ENCODE results near the gene CNGA4. TPM values are rescaled to one million over a fixed set of nuclear protein-coding genes. Genes with fewer than 3 reads are reported as not detected.

CNGA4 gene
- total RNA-seq, 1 donor from 2014 or later, result not detected

DNA sequence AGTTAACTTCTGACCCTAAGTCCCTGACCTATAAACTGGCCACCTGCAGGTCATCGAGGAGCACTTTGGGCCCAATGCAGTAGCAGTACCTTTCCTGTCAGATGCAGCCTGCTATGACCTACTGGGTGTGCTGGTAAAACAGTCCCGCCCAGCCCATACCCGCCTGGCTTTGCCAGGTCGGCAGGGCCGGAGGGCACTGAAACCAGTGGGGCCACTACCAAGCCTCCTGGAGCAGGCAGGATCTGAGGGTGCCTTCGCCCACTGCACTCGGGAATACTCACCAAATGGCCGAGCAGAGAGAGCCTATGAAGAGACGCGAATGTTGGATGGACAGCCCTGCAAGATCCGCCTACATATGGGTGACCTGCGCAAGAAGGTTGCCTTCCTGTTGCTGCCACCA lies 29.1 kb upstream of the CNGA4 start:
- Mint-ChIP-seq H3K27me3 (ENCODE audit: insufficient read depth, low read depth) (no peaks in the 10 kb centered on the region), H3K9me3 (no peaks in the 10 kb centered on the region), H3K4me3 (no peak overlapping the region), H3K27ac (no peak overlapping the region), H3K36me3 (peaks cover 9% of the 10 kb centered on the region), H3K4me1 (no peaks in the 10 kb centered on the region)
- H3F3A ChIP-seq (ENCODE audit: low read depth), result no peaks in the 10 kb centered on the region
- no peak overlapping the region for H3K9ac ChIP-seq
- H3K4me3 ChIP-seq, result no peak overlapping the region
- H3K4me1 ChIP-seq, result no peaks in the 10 kb centered on the region
- no peaks in the 10 kb centered on the region for H3K9me3 ChIP-seq (ENCODE audit: low read depth)
- no peak overlapping the region for H3K27ac ChIP-seq
- H2AFZ ChIP-seq (replicated peaks), result no peak overlapping the region
- H3K79me2 ChIP-seq (ENCODE audit: low read depth), result no peaks in the 10 kb centered on the region
- no peak overlapping the region for H3K4me2 ChIP-seq
- H3K27me3 ChIP-seq, result no peaks in the 10 kb centered on the region
- TF ChIP-seq, protein P1, sequence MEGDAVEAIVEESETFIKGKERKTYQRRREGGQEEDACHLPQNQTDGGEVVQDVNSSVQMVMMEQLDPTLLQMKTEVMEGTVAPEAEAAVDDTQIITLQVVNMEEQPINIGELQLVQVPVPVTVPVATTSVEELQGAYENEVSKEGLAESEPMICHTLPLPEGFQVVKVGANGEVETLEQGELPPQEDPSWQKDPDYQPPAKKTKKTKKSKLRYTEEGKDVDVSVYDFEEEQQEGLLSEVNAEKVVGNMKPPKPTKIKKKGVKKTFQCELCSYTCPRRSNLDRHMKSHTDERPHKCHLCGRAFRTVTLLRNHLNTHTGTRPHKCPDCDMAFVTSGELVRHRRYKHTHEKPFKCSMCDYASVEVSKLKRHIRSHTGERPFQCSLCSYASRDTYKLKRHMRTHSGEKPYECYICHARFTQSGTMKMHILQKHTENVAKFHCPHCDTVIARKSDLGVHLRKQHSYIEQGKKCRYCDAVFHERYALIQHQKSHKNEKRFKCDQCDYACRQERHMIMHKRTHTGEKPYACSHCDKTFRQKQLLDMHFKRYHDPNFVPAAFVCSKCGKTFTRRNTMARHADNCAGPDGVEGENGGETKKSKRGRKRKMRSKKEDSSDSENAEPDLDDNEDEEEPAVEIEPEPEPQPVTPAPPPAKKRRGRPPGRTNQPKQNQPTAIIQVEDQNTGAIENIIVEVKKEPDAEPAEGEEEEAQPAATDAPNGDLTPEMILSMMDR (IDR thresholded peaks at IDR 0.05), result no peak
- no peaks in the 10 kb centered on the region for H3K36me3 ChIP-seq
- H4K20me1 ChIP-seq (ENCODE audit: low read depth), result no peaks in the 10 kb centered on the region
- no peak for DNase-seq (ENCODE audit: low spot score)

DNA sequence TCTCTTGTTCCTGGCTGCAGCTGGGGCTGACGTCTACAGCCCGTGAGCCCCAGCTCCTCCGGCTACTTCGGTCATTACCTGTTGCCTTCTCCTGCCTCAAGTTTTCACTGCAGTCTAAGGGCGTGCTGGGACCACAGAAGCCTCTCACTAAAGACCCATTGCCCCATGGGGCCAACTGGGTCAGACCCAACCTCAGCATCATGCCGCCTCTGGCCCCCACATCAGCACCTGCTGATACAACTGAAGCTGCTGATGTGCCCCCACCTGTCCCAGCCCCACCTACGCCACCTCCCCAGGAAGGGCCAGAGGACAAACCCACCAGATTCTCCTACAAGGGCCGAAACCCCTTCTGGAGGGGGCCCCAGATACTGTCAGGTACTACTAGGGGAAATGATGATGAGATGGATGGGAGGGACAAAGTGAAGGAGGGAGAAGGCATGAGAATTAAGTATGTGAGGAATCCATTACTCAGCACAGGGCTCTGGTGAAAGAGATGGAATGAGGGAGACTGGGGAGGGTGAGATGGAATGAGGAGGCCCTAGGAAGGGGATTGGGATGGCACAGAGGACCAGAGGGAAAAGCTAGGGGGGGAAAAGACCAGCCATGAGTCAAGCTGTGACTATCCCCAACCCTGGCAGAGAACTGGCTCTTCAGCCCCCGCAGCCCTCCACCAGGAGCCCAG lies 28.5 kb upstream of the CNGA4 start:
- Mint-ChIP-seq H3K9me3 (no peaks in the 10 kb centered on the region), H3K27ac (no peak overlapping the region), H3K27me3 (ENCODE audit: insufficient read depth, low read depth) (no peaks in the 10 kb centered on the region), H3K4me1 (no peaks in the 10 kb centered on the region), H3K4me3 (no peak overlapping the region), H3K36me3 (peaks cover 10% of the 10 kb centered on the region)
- DNase-seq (ENCODE audit: low spot score), result no peak
- Histone ChIP-seq H3K9me3 (ENCODE audit: low read depth) (no peaks in the 10 kb centered on the region), H3K4me1 (no peaks in the 10 kb centered on the region), H2AFZ (replicated peaks) (no peak overlapping the region), H3K9ac (no peak overlapping the region), H3K36me3 (no peaks in the 10 kb centered on the region), H4K20me1 (ENCODE audit: low read depth) (no peaks in the 10 kb centered on the region), H3K79me2 (ENCODE audit: low read depth) (no peaks in the 10 kb centered on the region), H3K27me3 (no peaks in the 10 kb centered on the region), H3F3A (ENCODE audit: low read depth) (no peaks in the 10 kb centered on the region), H3K4me3 (no peak overlapping the region), H3K27ac (no peak overlapping the region), H3K4me2 (no peak overlapping the region)
- TF ChIP-seq, protein P1 (IDR thresholded peaks at IDR 0.05), result no peak
- TF ChIP-seq EZH2 (IDR thresholded peaks at IDR 0.05) (no peak), EZH2phosphoT487 (IDR thresholded peaks at IDR 0.05) (no peak)

GRCh38 chr11:6214530-6214929 lies 24.4 kb upstream of the CNGA4 start:
- no peak for TF ChIP-seq EZH2phosphoT487 (IDR thresholded peaks at IDR 0.05)
- TF ChIP-seq, protein P1 (IDR thresholded peaks at IDR 0.05), result no peak
- TF ChIP-seq EZH2 (IDR thresholded peaks at IDR 0.05), result no peak
- Histone ChIP-seq H2AFZ (replicated peaks) (no peak overlapping the region), H3K4me2 (no peak overlapping the region), H3K4me3 (no peak overlapping the region), H3F3A (ENCODE audit: low read depth) (no peaks in the 10 kb centered on the region), H3K4me1 (no peaks in the 10 kb centered on the region), H3K27me3 (no peaks in the 10 kb centered on the region), H3K9me3 (ENCODE audit: low read depth) (no peaks in the 10 kb centered on the region), H3K9ac (no peak overlapping the region), H3K27ac (no peak overlapping the region), H4K20me1 (ENCODE audit: low read depth) (no peaks in the 10 kb centered on the region), H3K36me3 (no peaks in the 10 kb centered on the region), H3K79me2 (ENCODE audit: low read depth) (no peaks in the 10 kb centered on the region)
- Mint-ChIP-seq H3K4me3 (no peak overlapping the region), H3K27me3 (ENCODE audit: insufficient read depth, low read depth) (no peaks in the 10 kb centered on the region), H3K27ac (no peak overlapping the region), H3K4me1 (no peaks in the 10 kb centered on the region), H3K36me3 (peaks cover 12% of the 10 kb centered on the region), H3K9me3 (no peaks in the 10 kb centered on the region)
- DNase-seq (ENCODE audit: low spot score), result no peak

Measured in neural progenitor cell (in vitro differentiated cells).